HG03342 (cell line): Measurements from ENCODE around the gene PREP.
"Not testable (repeated sequence)": the region's sequence is repeated elsewhere in the genome, so short reads cannot be mapped to it uniquely, and the experiment has no call there.

Source experiments
- ATAC-seq: cut with Tn5 transposase; IDR thresholded peaks from one replicate; pipeline ENCODE4 v1.9.1; 2021; ENCODE audit warnings: mild to moderate bottlenecking, moderate library complexity; ENCODE audit not compliant: unreplicated experiment

The PREP gene

DNA sequence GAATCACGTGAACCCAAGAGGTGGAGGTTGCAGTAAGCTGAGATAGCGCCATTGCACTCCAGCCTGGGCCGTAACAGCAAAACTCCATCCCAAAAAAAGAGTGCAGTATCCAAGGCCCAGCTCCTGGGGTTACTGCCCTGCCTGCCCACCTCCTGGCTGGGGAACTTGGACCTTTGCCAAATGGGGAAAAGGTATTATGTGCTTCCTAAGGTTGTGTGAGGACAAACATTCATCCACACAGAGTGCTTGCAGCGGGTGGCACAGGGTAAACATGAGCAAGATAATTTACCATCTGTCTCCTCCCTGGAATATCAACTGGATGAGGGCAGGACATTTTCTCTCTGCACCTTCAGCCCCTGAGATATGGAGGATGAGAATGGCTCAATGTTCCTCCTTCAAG, 128.2 kb downstream of the PREP start:
- ATAC-seq = no peak

DNA sequence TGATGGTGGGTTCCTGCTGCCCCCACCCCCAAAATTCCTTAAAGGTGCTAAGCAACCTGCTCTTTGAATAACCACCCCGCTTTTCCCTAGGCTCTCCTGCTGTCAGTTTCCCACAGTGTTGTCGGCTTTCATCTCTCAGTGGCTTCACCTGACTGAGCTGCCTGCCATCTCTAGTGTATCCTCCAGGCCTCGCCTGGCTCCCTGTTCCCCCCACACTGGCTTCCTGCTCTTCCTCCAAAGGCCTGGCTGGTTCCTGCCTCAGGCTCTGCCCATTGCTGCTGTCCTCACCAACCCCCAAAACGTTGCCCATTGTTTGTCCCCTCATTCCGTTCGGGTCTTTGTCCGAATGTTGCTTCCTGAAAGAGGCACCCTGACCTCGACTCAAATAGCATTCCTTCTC, 129.3 kb downstream of the PREP start:
- no peak for ATAC-seq

DNA sequence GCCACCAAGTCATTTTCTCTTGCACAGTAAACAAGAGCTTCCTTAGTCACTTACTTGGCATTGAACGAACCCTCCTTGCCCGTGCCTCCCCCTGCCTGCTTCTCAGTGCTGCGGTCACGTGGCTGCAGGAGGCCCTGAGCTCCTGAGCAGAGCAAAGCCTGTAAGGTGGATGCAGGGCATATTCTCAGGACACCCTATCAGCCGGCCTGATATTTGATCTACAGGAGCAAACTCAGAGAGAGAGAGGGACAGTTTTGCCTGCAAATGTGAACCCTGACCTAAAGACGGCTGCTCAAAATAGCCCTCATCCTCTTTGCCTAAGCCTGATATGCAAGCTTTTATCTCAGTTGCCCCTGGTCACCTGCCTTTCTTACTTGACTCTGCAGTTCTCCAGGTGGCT, 130.1 kb downstream of the PREP start:
- ATAC-seq = no peak

DNA sequence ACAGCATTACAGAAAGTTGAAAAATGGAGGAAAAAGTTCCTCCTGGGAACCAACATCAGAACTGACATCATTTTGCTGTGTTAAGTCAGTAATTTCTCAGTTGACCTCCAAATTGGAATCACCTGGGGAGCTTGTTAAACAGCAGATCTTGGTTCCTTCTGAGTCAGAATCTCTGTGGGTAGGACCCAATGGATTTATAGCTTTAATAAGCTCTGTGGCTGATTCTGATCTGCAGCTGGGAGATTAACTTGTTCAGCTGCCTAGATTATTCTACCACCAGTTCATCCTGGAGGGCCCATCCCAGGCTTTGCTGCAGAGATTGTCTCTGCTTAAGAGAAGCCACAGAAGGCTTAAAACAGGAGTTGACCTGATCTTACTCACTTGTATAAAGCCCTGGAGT, 132.4 kb downstream of the PREP start:
- ATAC-seq = no peak

DNA sequence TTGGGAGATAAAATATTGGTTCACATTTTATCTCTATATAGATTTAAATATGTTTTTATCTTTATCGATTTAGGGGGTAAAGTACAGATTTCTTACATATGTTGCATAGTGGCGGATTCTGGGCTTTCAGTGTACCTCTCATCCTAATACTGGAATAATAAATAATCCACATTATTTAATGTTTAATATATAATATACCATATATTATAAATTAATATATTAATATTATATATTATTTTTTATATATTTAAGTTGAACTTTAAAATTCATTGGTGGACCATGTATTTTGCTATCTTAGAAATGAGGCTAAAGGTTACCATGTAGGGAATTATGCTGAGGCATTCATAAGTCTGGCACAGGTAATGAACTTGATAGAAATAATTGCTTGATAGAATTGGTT, 133.5 kb downstream of the PREP start:
- ATAC-seq = no peak

DNA sequence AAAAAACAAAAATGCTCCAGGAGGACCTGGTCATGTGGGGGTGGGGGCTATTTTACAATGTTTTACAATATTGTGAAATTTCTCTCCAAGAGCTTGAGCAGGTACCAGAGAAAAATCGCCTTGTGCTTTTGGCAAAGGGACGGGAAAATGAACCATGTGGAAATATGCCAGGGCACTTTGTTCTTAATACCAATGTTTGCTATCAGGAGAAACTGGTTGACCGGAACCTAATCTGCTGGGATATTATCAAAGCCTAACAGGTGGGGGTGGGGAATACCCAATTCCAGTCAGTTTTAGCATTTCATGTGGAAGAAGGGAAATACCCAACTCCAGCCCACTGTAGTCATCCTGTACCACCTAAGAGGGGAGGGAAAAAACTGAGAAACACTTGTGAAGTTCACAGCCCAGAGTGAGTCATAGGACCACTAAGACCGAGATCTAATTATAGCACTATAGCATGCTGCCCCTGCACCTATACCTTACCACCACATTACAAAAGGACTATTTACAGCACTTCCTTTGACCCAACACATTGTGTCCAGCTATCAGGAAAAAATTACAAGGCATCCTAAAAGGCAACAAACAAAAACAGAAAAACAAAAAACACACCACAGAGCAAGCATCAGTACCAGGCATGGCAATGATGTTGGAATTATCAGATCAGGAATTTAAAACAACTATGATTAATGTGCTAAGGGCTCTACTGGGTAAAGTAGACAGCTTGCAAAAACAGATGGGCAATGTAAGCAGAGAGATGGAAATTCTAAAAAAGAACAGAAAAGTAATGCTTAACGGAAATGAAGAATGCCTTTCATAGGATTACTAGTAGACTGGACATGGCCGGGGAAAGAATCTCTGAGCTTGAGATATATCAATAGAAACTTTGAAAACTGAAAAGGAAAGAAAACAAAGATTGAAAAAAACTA, 138.9 kb downstream of the PREP start:
- no peak for ATAC-seq

DNA sequence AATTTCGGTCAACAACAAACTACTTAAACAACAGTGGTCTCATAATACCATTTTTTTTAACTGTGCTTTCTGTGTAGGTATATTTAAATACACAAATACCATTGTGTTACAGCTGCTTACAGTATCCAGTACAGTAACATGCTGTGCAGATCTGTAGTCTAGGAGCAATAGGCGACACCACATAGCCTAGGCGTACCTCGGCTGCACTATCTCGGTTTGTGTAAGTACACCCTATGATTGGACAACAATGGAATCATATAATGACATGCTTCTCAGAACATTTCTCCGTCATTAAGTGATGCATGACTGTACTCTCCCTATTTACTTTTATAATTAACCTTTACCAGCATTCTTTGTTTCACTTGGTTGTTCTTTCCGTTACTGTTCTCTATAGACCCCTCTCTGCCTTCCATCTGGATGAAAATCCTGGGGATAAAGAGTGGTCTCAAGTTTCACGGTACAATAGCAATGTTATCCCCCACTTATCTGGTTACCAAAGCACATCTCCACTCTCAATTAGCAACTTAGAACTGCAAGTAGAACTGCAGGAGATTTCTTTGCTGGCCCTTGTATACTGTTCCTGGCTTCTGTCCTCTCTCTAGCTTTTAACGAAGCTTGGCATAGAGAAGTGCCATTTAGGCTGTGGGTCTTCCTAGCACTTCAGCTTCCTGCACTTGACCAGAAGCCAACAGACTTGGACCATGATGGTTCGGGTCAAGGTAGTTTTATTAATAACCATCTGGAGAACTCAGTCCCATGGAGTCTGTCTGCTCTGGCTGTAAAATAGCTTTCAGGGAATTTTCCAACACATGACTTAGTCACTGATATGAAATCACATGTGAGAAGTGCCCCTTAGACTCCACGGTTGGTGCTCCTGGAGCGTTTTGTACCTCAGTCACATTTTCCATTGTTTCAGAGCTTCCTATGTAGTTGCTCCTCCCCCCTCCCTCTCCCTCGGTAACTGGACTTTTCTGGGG, 142.7 kb downstream of the PREP start:
- ATAC-seq = no peak

DNA sequence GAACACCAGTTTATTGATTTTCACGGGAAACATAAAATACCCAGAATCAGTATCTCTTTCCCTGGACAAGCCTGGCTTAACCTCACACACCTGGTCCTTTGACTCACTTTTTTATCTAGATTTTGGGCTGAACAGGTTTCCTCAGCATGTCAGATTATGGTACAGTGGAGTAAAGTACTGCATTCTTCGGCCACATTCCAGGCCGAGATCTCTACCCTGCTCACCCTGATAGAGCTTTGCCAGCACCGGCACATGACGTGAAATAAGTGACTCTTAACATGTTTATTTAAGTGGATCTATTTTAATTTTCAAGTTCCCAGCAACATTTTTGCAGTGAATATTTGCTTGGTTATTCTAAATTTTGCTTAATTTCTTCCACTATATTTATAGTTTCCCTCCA, 144.1 kb downstream of the PREP start:
- ATAC-seq = no peak

DNA sequence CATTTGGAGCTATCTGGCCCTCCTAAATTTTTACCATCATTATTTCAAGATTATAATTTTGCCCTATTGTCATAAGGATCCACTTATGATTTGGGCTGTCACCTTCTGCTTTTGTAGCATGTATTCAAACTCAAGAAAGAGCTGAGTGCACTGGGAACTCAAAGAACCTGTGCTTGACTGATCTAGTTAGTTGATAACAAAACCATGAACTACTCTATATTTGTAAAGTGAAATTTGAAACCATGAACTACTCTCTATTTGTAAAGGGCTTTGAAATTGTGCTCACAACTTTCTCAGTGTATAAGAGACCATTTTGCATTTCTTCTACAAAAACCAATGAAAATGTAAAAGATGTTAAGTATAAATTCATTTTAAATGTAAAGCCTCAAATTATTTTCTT, 145.5 kb downstream of the PREP start:
- ATAC-seq = no peak

DNA sequence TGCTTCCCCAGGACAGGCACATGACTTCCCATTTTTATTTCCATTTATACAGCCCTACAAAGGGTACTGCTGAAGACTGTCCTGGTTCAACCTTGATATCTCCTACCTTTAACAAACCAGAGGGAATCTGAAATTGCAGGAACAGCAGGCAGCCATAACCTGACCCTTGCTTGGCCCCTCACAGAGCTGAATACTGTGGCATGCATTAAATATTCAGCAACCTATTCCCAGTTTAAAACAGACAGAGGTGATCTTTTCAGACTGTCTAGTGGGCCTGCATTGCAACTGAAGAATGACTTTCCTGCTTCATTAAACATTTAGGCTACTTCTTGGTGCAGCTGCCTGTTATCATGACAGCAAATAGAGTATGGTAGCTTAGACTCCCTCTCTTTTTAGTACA, 146.3 kb downstream of the PREP start:
- ATAC-seq = no peak

DNA sequence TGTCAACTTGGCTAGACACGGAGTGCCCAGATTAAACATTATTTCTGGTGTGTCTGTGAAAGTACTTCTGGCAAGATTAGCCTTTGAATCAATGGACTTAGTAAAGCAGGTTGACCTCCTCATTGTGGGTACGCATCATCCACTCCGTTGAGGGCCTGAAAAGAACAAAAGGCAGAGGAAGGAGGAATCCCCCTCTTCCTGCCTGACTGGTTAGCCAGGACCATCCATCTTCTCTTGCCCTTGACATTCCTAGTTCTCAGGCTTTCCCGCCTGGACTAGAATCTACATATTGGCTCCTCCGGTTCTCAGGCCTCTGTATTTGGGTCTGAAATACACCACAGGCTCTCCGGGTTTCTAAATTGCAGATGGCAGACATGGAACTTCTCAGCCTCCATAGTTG, 149.1 kb downstream of the PREP start:
- ATAC-seq = no peak

DNA sequence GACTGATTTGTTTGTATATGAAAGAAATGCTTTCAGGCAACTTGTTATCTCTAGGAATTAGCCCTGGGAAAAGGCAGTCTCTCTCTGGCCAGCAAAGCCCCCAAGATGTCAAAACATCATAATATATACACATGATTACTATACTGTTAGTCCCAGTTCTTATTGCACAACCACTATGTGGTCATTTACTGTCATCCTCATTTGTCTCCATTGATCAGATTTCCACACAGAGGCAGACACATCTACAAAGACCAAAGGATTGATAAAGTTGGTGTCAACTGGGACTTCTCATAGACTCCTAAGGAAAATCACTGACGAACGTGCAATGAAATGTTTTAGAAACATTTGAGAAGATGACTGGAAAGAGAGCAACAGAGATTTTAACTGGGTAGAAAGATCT, 151.2 kb downstream of the PREP start:
- no peak for ATAC-seq

DNA sequence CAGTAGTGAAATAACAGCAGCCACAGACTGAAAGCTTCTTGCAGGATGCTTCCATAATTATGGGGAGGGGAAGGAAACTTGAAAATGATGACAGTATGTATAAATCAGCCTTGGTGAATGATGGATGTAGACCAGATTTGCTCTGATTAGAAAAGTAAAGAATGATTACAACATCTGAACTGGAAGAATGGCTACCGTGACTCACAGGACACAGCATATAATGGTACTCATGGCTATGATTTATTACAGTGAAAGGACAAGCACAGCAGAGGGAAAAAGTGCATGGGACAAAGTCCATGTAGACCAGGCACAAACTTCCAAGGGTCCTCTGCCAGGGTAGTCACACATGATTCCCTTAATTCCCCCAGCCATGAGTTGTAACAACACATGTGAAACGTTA, 152.3 kb downstream of the PREP start:
- ATAC-seq = no peak

DNA sequence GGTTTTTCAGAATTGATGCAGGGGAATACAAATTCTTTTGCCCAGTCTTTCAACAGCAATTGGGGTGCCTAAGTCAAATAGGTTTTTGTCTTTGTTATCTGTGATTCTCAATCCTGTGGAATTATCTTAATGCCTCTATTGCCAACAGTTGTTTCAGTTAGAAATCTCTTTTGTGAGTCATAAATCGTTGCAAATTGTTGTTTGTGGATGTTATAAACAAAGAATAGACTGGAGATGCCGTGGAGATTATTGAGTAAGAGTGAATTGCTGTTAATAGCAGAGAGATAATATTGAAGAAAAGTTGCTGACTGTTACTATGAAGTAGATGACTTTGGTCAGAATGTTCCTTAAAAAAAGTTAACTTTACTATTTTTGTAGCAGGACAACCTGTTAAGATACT, 159.4 kb downstream of the PREP start:
- ATAC-seq = no peak

DNA sequence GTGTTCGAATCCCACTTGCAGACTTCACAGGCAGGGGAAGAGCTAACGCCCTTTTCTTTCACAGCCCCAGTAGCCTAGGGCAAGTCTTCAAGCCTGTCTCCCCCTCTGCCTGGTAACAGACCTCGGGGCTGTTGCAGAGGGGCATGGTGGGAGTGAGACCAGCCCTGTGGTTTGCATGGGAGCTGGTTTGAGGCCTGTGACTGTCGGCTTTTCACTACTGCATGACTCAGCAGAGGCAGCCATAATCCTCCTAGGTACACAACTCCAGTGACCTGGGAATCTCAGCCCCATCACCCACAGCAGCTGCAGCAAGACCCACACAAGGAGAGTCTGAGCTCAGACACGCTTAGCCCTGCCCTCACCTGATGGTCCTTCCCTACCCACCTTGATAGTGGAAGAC, 167.7 kb downstream of the PREP start:
- ATAC-seq = no peak

DNA sequence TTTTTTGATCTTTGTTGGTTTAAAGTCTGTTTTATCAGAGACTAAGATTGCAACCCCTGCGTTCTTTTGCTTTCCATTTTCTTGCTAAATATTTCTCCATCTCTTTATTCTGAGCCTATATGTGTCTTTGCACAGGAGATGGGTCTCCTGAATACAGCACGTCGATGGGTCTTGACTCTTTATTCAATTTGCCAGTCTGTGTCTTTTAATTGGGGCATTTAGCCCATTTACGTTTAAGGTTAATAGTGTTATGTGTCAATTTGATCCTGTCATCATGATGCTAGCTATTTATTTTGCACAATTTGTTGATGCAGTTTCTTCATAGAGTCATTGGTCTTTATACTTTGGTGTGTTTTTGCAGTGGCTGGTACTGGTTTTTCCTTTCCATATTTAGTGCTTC, 171.1 kb downstream of the PREP start:
- ATAC-seq = not testable (repeated sequence)
